Fibroblast of the aortic adventitia (primary cell): ENCODE results near the gene GYPC. TPM values are rescaled to one million over a fixed set of nuclear protein-coding genes. Genes with fewer than 3 reads are reported as not detected.

Experiments
- DNase-seq: peaks from one replicate; pipeline ENCODE4 v3.0.0-alpha.2; 2010; ENCODE audit warnings: low read depth
- H3K4me3 ChIP-seq: 2 replicates; pipeline ENCODE4 v1.5.1; 2011; ENCODE audit warnings: low read depth, mild to moderate bottlenecking, control low read depth, low read length, moderate library complexity
- CTCF ChIP-seq: IDR thresholded peaks from 2 replicates; pipeline ENCODE4 v1.5.1; 2011; ENCODE audit warnings: mild to moderate bottlenecking, low read length, control low read depth, inconsistent platforms; ENCODE audit not compliant: insufficient read depth
- total RNA-seq: library from RNA; depleted of rRNA; stranded (reverse); fragments of >200 nt; gene quantifications from 2 replicates; pipeline ENCODE4 v1.2.3, GENCODE V29; 2012; ENCODE audit warnings: low replicate concordance

Gene GYPC
- total RNA-seq, 1 donor = 62.7 TPM

- H3K4me3 ChIP-seq = no peak overlapping the region
- DNase-seq = no peak
- TF ChIP-seq CTCF = no peak
These were observed 20.5 kb downstream of the GYPC start for GRCh38 chr2:126676221-126677175.

- H3K4me3 ChIP-seq = no peak overlapping the region
- no peak for TF ChIP-seq CTCF
- no peak for DNase-seq
These were observed 21.2 kb downstream of the GYPC start for GRCh38 chr2:126677176-126677538.

- DNase-seq = peak; percentile 13
- H3K4me3 ChIP-seq = no peak overlapping the region
- TF ChIP-seq CTCF = no peak
These were observed 22.5 kb downstream of the GYPC start for GRCh38 chr2:126678269-126679065.

- no peak for TF ChIP-seq CTCF
- no peak overlapping the region for H3K4me3 ChIP-seq
- no peak for DNase-seq
These were observed 23.2 kb downstream of the GYPC start for GRCh38 chr2:126679094-126679713.

GRCh38 chr2:126681505-126681904 is 25.5 kb downstream of the GYPC start:
- H3K4me3 ChIP-seq = no peak overlapping the region
- no peak for TF ChIP-seq CTCF
- DNase-seq = no peak

GRCh38 chr2:126685629-126686028 is 29.7 kb downstream of the GYPC start:
- no peak overlapping the region for H3K4me3 ChIP-seq

More at GRCh38 chr2:126685629-126686028, 29.7 kb downstream of the GYPC start:
- no peak for DNase-seq
- TF ChIP-seq CTCF = no peak
